ENCODE results near the gene CDH16. TPM values are rescaled to one million over a fixed set of nuclear protein-coding genes. Genes with fewer than 3 reads are reported as not detected.

The CDH16 gene
- total and polyA plus RNA-seq, 2 of the 13 experiments (the other 11 are each of a cell fraction or from before 2014, with no cell fraction given): 2.7 to 3.9 TPM

- TF ChIP-seq ZBTB10 (CRISPR knock-in tag; IDR thresholded peaks at IDR 0.05; ENCODE audit: borderline replicate concordance) (no peak), ESRRA (CRISPR knock-in tag; IDR thresholded peaks at IDR 0.05; ENCODE audit: low read depth) (0 out of 2 replicates have a peak, but pooled peaks have one; percentile 33), POLR2AphosphoS5 (IDR thresholded peaks at IDR 0.05; ENCODE audit: low read depth, low read length) (no peak), GFI1 (CRISPR knock-in tag; IDR thresholded peaks at IDR 0.05; ENCODE audit: borderline replicate concordance) (no peak), HNRNPLL (IDR thresholded peaks at IDR 0.05; ENCODE audit: low read depth, low read length, poor library complexity, severe bottlenecking) (peak; percentile 18), NFE2L2 (IDR thresholded peaks at IDR 0.05; ENCODE audit: low read length) (no peak), KDM3A (CRISPR knock-in tag; IDR thresholded peaks at IDR 0.05; ENCODE audit: low read depth) (0 out of 2 replicates have a peak, but pooled peaks have one; percentile 4), TEAD2 (CRISPR knock-in tag; IDR thresholded peaks at IDR 0.05) (no peak), SOX5 (CRISPR knock-in tag; IDR thresholded peaks at IDR 0.05; ENCODE audit: borderline replicate concordance) (no peak), GABPA (IDR thresholded peaks at IDR 0.05; ENCODE audit: low read depth, low read length) (no peak), GABPA (CRISPR knock-in tag; IDR thresholded peaks at IDR 0.05; ENCODE audit: low read depth) (no peak), FOXC1 (CRISPR knock-in tag; IDR thresholded peaks at IDR 0.05; ENCODE audit: borderline replicate concordance) (0 out of 2 replicates have a peak, but pooled peaks have one; percentile 57), PRPF4 (IDR thresholded peaks at IDR 0.05; ENCODE audit: low read depth, low read length, poor library complexity, severe bottlenecking) (no peak), ZNF225 (CRISPR knock-in tag; IDR thresholded peaks at IDR 0.05) (peak; percentile 69; the same call in 1 of the 2 replicates), TRIM24 (CRISPR knock-in tag; IDR thresholded peaks at IDR 0.05) (0 out of 2 replicates have a peak, but pooled peaks have one; percentile 41), ZNF256 (CRISPR knock-in tag; conservative IDR thresholded peaks at IDR 0.05) (no peak), HDAC2 (CRISPR knock-in tag; IDR thresholded peaks at IDR 0.05) (0 out of 2 replicates have a peak, but pooled peaks have one; percentile 20), DR1 (CRISPR knock-in tag; IDR thresholded peaks at IDR 0.05) (peak; percentile 23; the same call in 1 of the 2 replicates), PATZ1 (CRISPR knock-in tag; IDR thresholded peaks at IDR 0.05) (peak; percentile 50; the same call in 1 of the 2 replicates), ZSCAN21 (CRISPR knock-in tag; IDR thresholded peaks at IDR 0.05; ENCODE audit: borderline replicate concordance) (0 out of 2 replicates have a peak, but pooled peaks have one; percentile 38), SMAD1 (CRISPR knock-in tag; IDR thresholded peaks at IDR 0.05; ENCODE audit: borderline replicate concordance, low read depth) (0 out of 2 replicates have a peak, but pooled peaks have one; percentile 39), ZSCAN12 (CRISPR knock-in tag; IDR thresholded peaks at IDR 0.05) (no peak), ZBTB7A (CRISPR knock-in tag; IDR thresholded peaks at IDR 0.05) (no peak), LCORL (IDR thresholded peaks at IDR 0.05) (no peak), LCORL (CRISPR knock-in tag; IDR thresholded peaks at IDR 0.05) (peak; percentile 72), ZFX (CRISPR knock-in tag; IDR thresholded peaks at IDR 0.05; ENCODE audit: low read depth) (peak; percentile 63), FIP1L1 (IDR thresholded peaks at IDR 0.05; ENCODE audit: borderline replicate concordance, insufficient read depth, low read depth, low read length) (no peak), TAF1 (CRISPR knock-in tag; IDR thresholded peaks at IDR 0.05) (no peak), ETV5 (CRISPR knock-in tag; IDR thresholded peaks at IDR 0.05; ENCODE audit: borderline replicate concordance) (peak; percentile 23; the same call in 1 of the 2 replicates)
Measured at GRCh38 chr16:66917741-66918140, 944 bp downstream of the CDH16 start (continued).

Measured in HepG2 (cell line).